Fibroblast of lung (primary cell): Measurements from ENCODE around the gene IL20. TPM values are rescaled to one million over a fixed set of nuclear protein-coding genes. Genes with fewer than 3 reads are reported as not detected.

Experiments
- DNase-seq, 2 donors: peaks; one replicate each; pipeline versions ENCODE4 v3.0.0 to v3.0.0-alpha.2; 2010; ENCODE audit warnings: low read depth in 2 of 2
- H2AFZ ChIP-seq: 2 replicates; pipeline ENCODE4 v1.5.1; 2012; ENCODE audit warnings: low read length, control low read depth, inconsistent platforms
- H3K27ac ChIP-seq: 2 replicates; pipeline ENCODE4 v1.5.1; 2011; ENCODE audit warnings: low read length, control low read depth; ENCODE audit not compliant: insufficient read depth
- H3K27me3 ChIP-seq: 2 replicates; pipeline ENCODE4 v1.5.1; 2011; ENCODE audit warnings: mild to moderate bottlenecking, low read length; ENCODE audit not compliant: control insufficient read depth, insufficient read depth
- H3K36me3 ChIP-seq: 2 replicates; pipeline ENCODE4 v1.5.1; 2011; ENCODE audit warnings: low read length; ENCODE audit not compliant: control insufficient read depth, insufficient read depth
- H3K4me1 ChIP-seq: 2 replicates; pipeline ENCODE4 v1.5.1; 2011; ENCODE audit warnings: low read length; ENCODE audit not compliant: control insufficient read depth, insufficient read depth; ENCODE audit errors: extremely low read depth
- H3K4me2 ChIP-seq: 2 replicates; pipeline ENCODE4 v1.5.1; 2011; ENCODE audit warnings: low read length, control low read depth; ENCODE audit not compliant: insufficient read depth; ENCODE audit errors: extremely low read depth
- H3K4me3 ChIP-seq, 4 experiments: fragments of 200-600 bp in 1 of 4; sonication (generic) in 1 of 4; replicated peaks in 1 of 4; 2 replicates each; pipeline ENCODE4 v1.5.1; 2011 to 2016; ENCODE audit warnings: low read length in 4 of 4, low read depth in 3 of 4, mild to moderate bottlenecking in 3 of 4, control low read depth in 2 of 4, inconsistent platforms in 1 of 4, mixed read lengths in 1 of 4; ENCODE audit not compliant: insufficient read depth in 1 of 4; ENCODE audit errors: control extremely low read depth in 1 of 4
- H3K79me2 ChIP-seq: 2 replicates; pipeline ENCODE4 v1.5.1; 2012; ENCODE audit warnings: mild to moderate bottlenecking, low read length, inconsistent platforms; ENCODE audit not compliant: control insufficient read depth, insufficient read depth
- H3K9ac ChIP-seq: 2 replicates; pipeline ENCODE4 v1.5.1; 2011; ENCODE audit warnings: mild to moderate bottlenecking, low read length, control low read depth; ENCODE audit not compliant: insufficient read depth
- H3K9me3 ChIP-seq: 2 replicates; pipeline ENCODE4 v1.5.1; 2012; ENCODE audit warnings: low read depth, low read length; ENCODE audit not compliant: control insufficient read depth, insufficient read depth
- H4K20me1 ChIP-seq: 2 replicates; pipeline ENCODE4 v1.5.1; 2011; ENCODE audit warnings: low read length; ENCODE audit not compliant: control insufficient read depth, insufficient read depth; ENCODE audit errors: extremely low read depth
- CTCF ChIP-seq, 2 donors: IDR thresholded peaks in 1 of 2; conservative IDR thresholded peaks in 1 of 2; 1 replicate in 1 of 2; 2 replicates in 1 of 2; pipeline ENCODE4 v1.5.1; 2011 to 2012; ENCODE audit warnings: low read length in 2 of 2, control low read depth in 1 of 2, inconsistent platforms in 1 of 2, low read depth in 1 of 2, mild to moderate bottlenecking in 1 of 2
- EZH2 ChIP-seq: IDR thresholded peaks from 2 replicates; pipeline ENCODE4 v1.5.1; 2012; ENCODE audit warnings: low read length, control low read depth, mild to moderate bottlenecking; ENCODE audit errors: missing control alignments
- polyA plus RNA-seq, 2 donors: library from polyadenylated mRNA; depleted of rRNA in 1 of 2; stranded (reverse) in 1 of 2; unstranded in 1 of 2; fragments of >200 nt; gene quantifications; 2 replicates each; pipeline ENCODE4 v1.2.1, GENCODE V29; 2011 to 2012; ENCODE audit warnings: missing spikeins in 1 of 2
- total RNA-seq: library from RNA; depleted of rRNA; stranded (reverse); fragments of >200 nt; gene quantifications from 2 replicates; pipeline ENCODE4 v1.2.1, GENCODE V29; 2014

The IL20 gene
- total and polyA plus RNA-seq, 2 donors (not counting 1 experiment from before 2014, with no cell fraction given), result not detected

- DNase-seq, result no peak
- TF ChIP-seq CTCF (conservative IDR thresholded peaks at IDR 0.05 in 1 of 2, IDR thresholded peaks at IDR 0.05 in 1 of 2; ENCODE audit: low read depth in 1 of 2, low read length in 2 of 2), result no peak
- no peak for TF ChIP-seq EZH2
- Histone ChIP-seq H4K20me1 (no peaks in the 10 kb centered on the region), H3K27ac (no peak overlapping the region), H3K9me3 (no peaks in the 10 kb centered on the region), H3K9ac (no peak overlapping the region), H3K27me3 (peaks cover 3% of the 10 kb centered on the region), H3K79me2 (no peaks in the 10 kb centered on the region), H2AFZ (no peak overlapping the region), H3K4me1 (no peaks in the 10 kb centered on the region), H3K36me3 (no peaks in the 10 kb centered on the region), H3K4me3 (no peak overlapping the region), H3K4me2 (no peak overlapping the region)
Measured at GRCh38 chr1:206834711-206835110, 30.7 kb upstream of the IL20 start.

- Histone ChIP-seq H3K9ac (no peak overlapping the region), H3K4me2 (no peak overlapping the region), H3K9me3 (no peaks in the 10 kb centered on the region), H3K36me3 (no peaks in the 10 kb centered on the region), H3K79me2 (no peaks in the 10 kb centered on the region), H3K27ac (no peak overlapping the region), H3K4me1 (no peaks in the 10 kb centered on the region), H2AFZ (no peak overlapping the region), H3K27me3 (peaks cover 3% of the 10 kb centered on the region), H3K4me3 (no peak overlapping the region), H4K20me1 (no peaks in the 10 kb centered on the region)
- DNase-seq, result no peak
- TF ChIP-seq EZH2 (no peak), CTCF (conservative IDR thresholded peaks at IDR 0.05 in 1 of 2, IDR thresholded peaks at IDR 0.05 in 1 of 2; ENCODE audit: low read depth in 1 of 2, low read length in 2 of 2) (no peak)
Measured at GRCh38 chr1:206835186-206835585, 30.2 kb upstream of the IL20 start.

GRCh38 chr1:206836111-206836510 lies 29.3 kb upstream of the IL20 start:
- Histone ChIP-seq H4K20me1 (no peaks in the 10 kb centered on the region), H3K4me1 (no peaks in the 10 kb centered on the region), H3K79me2 (no peaks in the 10 kb centered on the region), H3K9me3 (no peaks in the 10 kb centered on the region), H3K9ac (no peak overlapping the region), H3K4me3 (no peak overlapping the region), H3K36me3 (no peaks in the 10 kb centered on the region), H3K4me2 (no peak overlapping the region), H3K27ac (no peak overlapping the region), H3K27me3 (peaks cover 3% of the 10 kb centered on the region), H2AFZ (no peak overlapping the region)
- DNase-seq, result peak in 1 of 2 donors; percentile 25
- TF ChIP-seq EZH2, result no peak
- no peak for TF ChIP-seq CTCF (conservative IDR thresholded peaks at IDR 0.05 in 1 of 2, IDR thresholded peaks at IDR 0.05 in 1 of 2; ENCODE audit: low read depth in 1 of 2, low read length in 2 of 2)
